Natural killer cell (primary cell): ENCODE results near the gene PDCD5. TPM values are rescaled to one million over a fixed set of nuclear protein-coding genes. Genes with fewer than 3 reads are reported as not detected.

Experiments
- ATAC-seq, 3 donors: fragments of 150-1000 bp in 2 of 3; fragments of 200-7000 bp in 1 of 3; cut with Tn5 transposase; 1 replicate in 1 of 3; 2 replicates in 2 of 3; pipeline ENCODE4 v1.10.0; 2021; ENCODE audit warnings: mild to moderate bottlenecking in 2 of 3, moderate library complexity in 2 of 3
- DNase-seq, 2 donors: peaks; one replicate each; pipeline versions ENCODE4 v3.0.0 to v3.0.0-alpha.2; 2013 to 2021; ENCODE audit warnings: mixed read lengths in 1 of 2
- H3K27ac ChIP-seq: one replicate; pipeline ENCODE4 v1.5.1; 2013; ENCODE audit warnings: mild to moderate bottlenecking, low read length
- H3K27me3 ChIP-seq: one replicate; pipeline ENCODE4 v1.6.1; 2013; ENCODE audit warnings: low read length; ENCODE audit not compliant: control insufficient read depth, insufficient read depth
- H3K36me3 ChIP-seq: one replicate; pipeline ENCODE4 v1.6.1; 2013; ENCODE audit warnings: low read length; ENCODE audit not compliant: control insufficient read depth, insufficient read depth
- H3K4me1 ChIP-seq: one replicate; pipeline ENCODE4 v1.6.1; 2013; ENCODE audit warnings: low read length; ENCODE audit not compliant: control insufficient read depth, insufficient read depth
- H3K4me3 ChIP-seq: one replicate; pipeline ENCODE4 v1.5.1; 2013; ENCODE audit warnings: low read length
- H3K9me3 ChIP-seq: one replicate; pipeline ENCODE4 v1.6.1; 2013; ENCODE audit warnings: low read length; ENCODE audit not compliant: control insufficient read depth, insufficient read depth
- H3K27ac Mint-ChIP-seq, 2 donors: one replicate each; pipeline ENCODE4 v1.8.0; 2022; ENCODE audit warnings: mild to moderate bottlenecking in 2 of 2, mixed read lengths in 2 of 2, moderate library complexity in 1 of 2
- H3K27me3 Mint-ChIP-seq, 2 donors: one replicate each; pipeline ENCODE4 v1.8.0; 2022; ENCODE audit warnings: low read depth in 2 of 2, mixed read lengths in 2 of 2
- H3K36me3 Mint-ChIP-seq: one replicate; pipeline ENCODE4 v1.8.0; 2022; ENCODE audit warnings: mixed read lengths
- H3K4me1 Mint-ChIP-seq, 2 donors: one replicate each; pipeline ENCODE4 v1.8.0; 2022; ENCODE audit warnings: mixed read lengths in 2 of 2
- H3K4me3 Mint-ChIP-seq: one replicate; pipeline ENCODE4 v1.8.0; 2022; ENCODE audit warnings: mild to moderate bottlenecking, moderate library complexity, mixed read lengths
- H3K9me3 Mint-ChIP-seq, 2 donors: one replicate each; pipeline ENCODE4 v1.8.0; 2022; ENCODE audit warnings: mixed read lengths in 2 of 2
- CTCF ChIP-seq: fragments of 200-600 bp; IDR thresholded peaks from one replicate; pipeline ENCODE4 v1.8.0; 2022; ENCODE audit warnings: antibody characterized with exemption
- WGBS: methylation state at CpG from one replicate; pipeline ENCODE4 v1.1.7; 2013; ENCODE audit warnings: missing lambda C conversion rate; ENCODE audit not compliant: insufficient coverage; 5-methylcytosine and 5-hydroxymethylcytosine counted together
- intact Hi-C: fragments of 100-400 bp; cut with micrococcal nuclease; formaldehyde crosslinking; loops from one replicate; pipeline ENCODE4 v1.14.2; 2022
- total RNA-seq, 4 donors: library from RNA; stranded (reverse); fragments of 120-200 nt in 1 of 4; gene quantifications; one replicate each; pipeline versions ENCODE4 v1.2.3 to v1.2.4, GENCODE V29; 2013 to 2022

The PDCD5 gene
- 10 to 100 TPM; 24.5 to 29.7 (median 25.0) TPM for total RNA-seq
- 69.3 TPM for total RNA-seq (2013)

DNA sequence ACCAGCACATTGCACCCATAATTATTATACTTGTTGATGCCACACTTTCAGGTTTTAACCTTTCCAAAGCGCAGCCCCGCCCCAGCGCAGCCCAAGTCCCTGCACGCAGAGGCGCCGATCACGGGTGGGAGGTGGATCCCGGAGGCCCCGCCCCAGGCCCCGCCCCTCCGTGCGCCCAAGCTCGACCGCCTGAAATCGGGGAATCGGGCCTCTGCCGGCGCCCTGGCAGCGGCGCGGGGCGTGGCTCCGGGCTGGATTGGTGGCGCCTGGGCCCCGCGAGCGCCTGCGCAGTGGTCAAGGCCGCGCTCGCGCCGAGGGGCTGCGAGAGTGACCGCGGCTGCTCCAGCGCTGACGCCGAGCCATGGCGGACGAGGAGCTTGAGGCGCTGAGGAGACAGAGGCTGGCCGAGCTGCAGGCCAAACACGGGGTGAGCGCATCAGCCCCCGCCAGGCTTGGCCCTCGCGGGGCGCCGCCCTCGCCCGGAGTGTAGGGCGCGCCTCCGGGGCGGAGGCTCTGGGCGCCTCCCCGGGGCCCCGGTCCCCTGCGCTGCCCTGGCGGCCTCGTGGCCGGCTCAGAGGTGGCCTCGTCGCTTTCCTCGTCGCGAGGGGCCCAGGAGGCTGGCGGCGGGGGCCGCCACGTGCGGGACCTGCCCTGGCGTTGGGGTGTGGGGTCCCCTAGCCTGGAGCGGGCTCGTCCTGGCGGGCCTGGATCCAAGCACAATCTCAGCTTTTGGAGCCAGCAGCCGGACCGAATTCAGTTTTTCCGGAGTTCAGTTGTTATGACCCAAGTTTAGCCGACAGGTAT, at the start of gene PDCD5:
Gene PDCD5 (plus strand): TSS at position 290 of the 804 bp plus-strand sequence. CDS start 72 bp downstream, at position 362.
- H3K4me1 Mint-ChIP-seq = peaks cover 11 to 30% of the 10 kb centered on the region in 2 donors
- Histone ChIP-seq H3K36me3 (peaks cover 14% of the 10 kb centered on the region), H3K27ac (peak within 1 kb of the TSS; percentile 49), H3K9me3 (no peaks in the 10 kb centered on the region), H3K27me3 (no peaks in the 10 kb centered on the region), H3K4me3 (peak within 1 kb of the TSS; percentile 68), H3K4me1 (peaks cover 20% of the 10 kb centered on the region)
- intact Hi-C loops = loop anchor here (2.0 kb wide), 1 partner anchor 234 kb away; no protein-coding TSS in a partner anchor
- peak within 1 kb of the TSS; percentile 98 for H3K4me3 Mint-ChIP-seq
- TF ChIP-seq CTCF = no peak
- WGBS = under 1% methylated on average over 81 of the region's 81 CpGs
- H3K36me3 Mint-ChIP-seq = no peaks in the 10 kb centered on the region
- ATAC-seq (peak; percentile 95 to 98 (median 95)), DNase-seq (peak; percentile 91 to 96)
- H3K9me3 Mint-ChIP-seq = no peaks in the 10 kb centered on the region
- peak within 1 kb of the TSS; percentile 80 to 81 for H3K27ac Mint-ChIP-seq
- peaks cover 1 to 2% of the 10 kb centered on the region in 2 donors for H3K27me3 Mint-ChIP-seq

DNA sequence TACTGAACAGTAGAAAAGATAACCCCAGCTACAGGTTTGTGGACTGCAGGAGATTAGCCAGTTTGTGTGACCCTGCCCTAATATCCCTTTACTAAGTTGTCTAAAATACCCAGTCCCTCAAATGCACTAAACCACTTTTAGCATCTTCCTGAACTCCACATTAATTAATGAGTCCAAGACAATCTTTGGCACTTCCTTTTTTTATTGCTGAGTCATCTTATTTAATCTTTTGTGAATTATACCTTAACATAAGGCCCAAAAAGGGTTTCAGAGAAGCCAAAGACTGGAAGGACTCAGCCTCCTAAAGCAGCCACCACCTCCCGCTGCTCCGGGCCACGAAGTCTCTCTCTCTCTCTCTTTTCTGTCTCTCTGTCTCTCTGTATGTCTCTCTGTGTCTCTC, 48.8 kb upstream of the PDCD5 start:
- H3K9me3 Mint-ChIP-seq = no peaks in the 10 kb centered on the region
- no peaks in the 10 kb centered on the region for H3K4me1 Mint-ChIP-seq
- 58% methylated on average over 3 of the region's 3 CpGs for WGBS
- Histone ChIP-seq H3K4me3 (no peak overlapping the region), H3K27ac (no peak overlapping the region), H3K27me3 (no peaks in the 10 kb centered on the region), H3K4me1 (no peaks in the 10 kb centered on the region), H3K9me3 (peaks cover 6% of the 10 kb centered on the region), H3K36me3 (no peaks in the 10 kb centered on the region)
- H3K27me3 Mint-ChIP-seq = peaks cover 0 to 2% of the 10 kb centered on the region in 2 donors
- no peak for DNase-seq
- H3K36me3 Mint-ChIP-seq = no peaks in the 10 kb centered on the region
- no peak overlapping the region for H3K4me3 Mint-ChIP-seq
- intact Hi-C loops = no loop called here
- H3K27ac Mint-ChIP-seq = no peak overlapping the region
- no peak for TF ChIP-seq CTCF
- ATAC-seq = no peak

DNA sequence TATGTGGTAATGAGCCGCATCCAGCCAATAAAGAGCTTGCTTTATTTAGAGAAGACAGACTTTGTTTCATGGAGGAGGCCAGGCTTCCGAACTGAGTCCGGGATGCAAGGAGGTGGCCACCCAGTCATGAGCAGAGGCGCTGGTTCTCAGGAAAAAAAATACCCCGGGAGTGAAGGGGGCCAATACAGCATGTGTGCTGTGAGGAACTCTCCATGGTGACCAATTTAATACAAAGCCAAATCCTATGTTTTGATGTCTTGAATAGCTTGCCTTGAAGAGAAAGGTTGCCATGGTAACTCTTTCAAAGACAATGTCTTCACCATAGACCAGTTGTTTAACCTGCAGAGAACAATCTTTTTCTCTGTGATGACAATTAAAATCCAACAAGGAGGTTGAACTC, 43.4 kb upstream of the PDCD5 start:
- peaks cover 0 to 6% of the 10 kb centered on the region in 2 donors for H3K27me3 Mint-ChIP-seq
- intact Hi-C loops = no loop called here
- no peaks in the 10 kb centered on the region for H3K36me3 Mint-ChIP-seq
- peaks cover 13 to 18% of the 10 kb centered on the region in 2 donors for H3K4me1 Mint-ChIP-seq
- no peak overlapping the region for H3K4me3 Mint-ChIP-seq
- 75% methylated on average over 5 of the region's 5 CpGs for WGBS
- ATAC-seq (no peak), DNase-seq (no peak)
- Histone ChIP-seq H3K9me3 (no peaks in the 10 kb centered on the region), H3K36me3 (no peaks in the 10 kb centered on the region), H3K4me1 (no peaks in the 10 kb centered on the region), H3K4me3 (no peak overlapping the region), H3K27me3 (no peaks in the 10 kb centered on the region), H3K27ac (no peak overlapping the region)
- H3K27ac Mint-ChIP-seq = no peak overlapping the region
- no peak for TF ChIP-seq CTCF
- peaks cover 3 to 5% of the 10 kb centered on the region in 2 donors for H3K9me3 Mint-ChIP-seq
